Testis (tissue), 2 donors: Measurements from ENCODE around the gene SPDYE17.
"Not testable (repeated sequence)": the region's sequence is repeated elsewhere in the genome, so short reads cannot be mapped to it uniquely, and the experiment has no call there.

Source experiments
- CTCF ChIP-seq, 3 experiments: fragments of 450-650 bp in 2 of 3; fragments of 200-600 bp in 1 of 3; sonication (generic) in 1 of 3; IDR thresholded peaks; one replicate each; pipeline ENCODE4 v1.5.1; 2016 to 2019; ENCODE audit warnings: antibody characterized with exemption in 3 of 3, mild to moderate bottlenecking in 2 of 3, moderate library complexity in 1 of 3
- POLR2A ChIP-seq: fragments of 450-650 bp; IDR thresholded peaks from one replicate; pipeline ENCODE4 v1.6.1; 2017; ENCODE audit warnings: antibody characterized with exemption, mild to moderate bottlenecking, moderate library complexity

- TF ChIP-seq CTCF (IDR thresholded peaks at IDR 0.05); POLR2A: not testable (repeated sequence)
These were observed 28.9 kb downstream of the SPDYE17 start for GRCh38 chr7:77003241-77003640.
